ENCODE data around the gene IL21R. TPM values are rescaled to one million over a fixed set of nuclear protein-coding genes. Genes with fewer than 3 reads are reported as not detected.
A peak's percentile ranks its signal among the peaks of the same experiment; 100 is the strongest.

Gene IL21R
- total RNA-seq, 1 donor from 2014 or later = 1.6 TPM

DNA sequence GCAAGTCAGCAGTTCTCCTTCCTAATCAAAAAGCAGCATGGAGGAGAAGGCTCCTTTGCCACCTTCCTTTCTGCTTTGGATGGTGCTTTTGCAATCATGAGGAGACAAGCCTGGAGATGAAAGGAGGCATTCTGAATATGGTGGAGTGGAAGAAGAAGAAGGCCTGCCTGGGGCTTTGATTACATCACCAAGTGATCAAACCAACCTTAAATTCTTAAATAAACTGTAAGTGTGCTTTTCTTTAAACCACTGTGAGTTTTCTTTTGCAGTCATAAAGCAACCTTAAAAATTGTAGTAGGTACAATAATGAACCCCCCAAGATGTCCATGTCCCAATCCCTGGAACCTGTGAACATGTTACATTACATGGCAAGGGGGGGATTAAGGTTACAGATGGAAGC, 31.7 kb upstream of the IL21R start:
- no peak for DNase-seq (ENCODE audit: low read depth)
- H3K36me3 ChIP-seq (ENCODE audit: control insufficient read depth, insufficient read depth, low read length) = no peaks in the 10 kb centered on the region

DNA sequence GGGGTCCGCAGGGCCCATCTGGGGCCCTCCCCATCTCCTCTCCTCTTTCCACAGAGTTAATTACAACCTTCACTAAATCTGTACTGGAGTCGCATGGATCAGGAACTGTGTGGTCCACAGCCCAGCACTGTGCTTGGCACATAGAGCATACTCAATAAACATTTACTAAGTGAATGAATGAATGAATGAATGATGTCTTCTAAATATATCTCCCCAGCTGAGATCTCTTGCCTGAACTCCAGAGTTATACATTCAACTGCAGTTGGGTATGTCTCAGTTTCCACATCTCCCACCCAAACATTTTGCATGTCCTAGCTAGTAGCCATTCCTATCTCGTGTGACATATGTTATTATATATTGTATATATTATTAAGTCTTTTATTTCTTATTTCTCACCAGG, 28.7 kb upstream of the IL21R start:
- Histone ChIP-seq H3K27me3 (ENCODE audit: control insufficient read depth, insufficient read depth, low read length) (no peaks in the 10 kb centered on the region), H3K4me3 (ENCODE audit: low read depth, low read length) (no peak overlapping the region), H3K36me3 (ENCODE audit: control insufficient read depth, insufficient read depth, low read length) (no peaks in the 10 kb centered on the region)
- no peak for DNase-seq (ENCODE audit: low read depth)
- TF ChIP-seq, protein P1, sequence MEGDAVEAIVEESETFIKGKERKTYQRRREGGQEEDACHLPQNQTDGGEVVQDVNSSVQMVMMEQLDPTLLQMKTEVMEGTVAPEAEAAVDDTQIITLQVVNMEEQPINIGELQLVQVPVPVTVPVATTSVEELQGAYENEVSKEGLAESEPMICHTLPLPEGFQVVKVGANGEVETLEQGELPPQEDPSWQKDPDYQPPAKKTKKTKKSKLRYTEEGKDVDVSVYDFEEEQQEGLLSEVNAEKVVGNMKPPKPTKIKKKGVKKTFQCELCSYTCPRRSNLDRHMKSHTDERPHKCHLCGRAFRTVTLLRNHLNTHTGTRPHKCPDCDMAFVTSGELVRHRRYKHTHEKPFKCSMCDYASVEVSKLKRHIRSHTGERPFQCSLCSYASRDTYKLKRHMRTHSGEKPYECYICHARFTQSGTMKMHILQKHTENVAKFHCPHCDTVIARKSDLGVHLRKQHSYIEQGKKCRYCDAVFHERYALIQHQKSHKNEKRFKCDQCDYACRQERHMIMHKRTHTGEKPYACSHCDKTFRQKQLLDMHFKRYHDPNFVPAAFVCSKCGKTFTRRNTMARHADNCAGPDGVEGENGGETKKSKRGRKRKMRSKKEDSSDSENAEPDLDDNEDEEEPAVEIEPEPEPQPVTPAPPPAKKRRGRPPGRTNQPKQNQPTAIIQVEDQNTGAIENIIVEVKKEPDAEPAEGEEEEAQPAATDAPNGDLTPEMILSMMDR (IDR thresholded peaks at IDR 0.05; ENCODE audit: insufficient read depth, low read length, poor library complexity, severe bottlenecking) = no peak

More for the DNA sequence above, 31.7 kb upstream of the IL21R start:
- Histone ChIP-seq H3K27me3 (ENCODE audit: control insufficient read depth, insufficient read depth, low read length) (no peaks in the 10 kb centered on the region), H3K4me3 (ENCODE audit: low read depth, low read length) (no peak overlapping the region)
- TF ChIP-seq, protein P1 (IDR thresholded peaks at IDR 0.05; ENCODE audit: insufficient read depth, low read length, poor library complexity, severe bottlenecking) = no peak

DNA sequence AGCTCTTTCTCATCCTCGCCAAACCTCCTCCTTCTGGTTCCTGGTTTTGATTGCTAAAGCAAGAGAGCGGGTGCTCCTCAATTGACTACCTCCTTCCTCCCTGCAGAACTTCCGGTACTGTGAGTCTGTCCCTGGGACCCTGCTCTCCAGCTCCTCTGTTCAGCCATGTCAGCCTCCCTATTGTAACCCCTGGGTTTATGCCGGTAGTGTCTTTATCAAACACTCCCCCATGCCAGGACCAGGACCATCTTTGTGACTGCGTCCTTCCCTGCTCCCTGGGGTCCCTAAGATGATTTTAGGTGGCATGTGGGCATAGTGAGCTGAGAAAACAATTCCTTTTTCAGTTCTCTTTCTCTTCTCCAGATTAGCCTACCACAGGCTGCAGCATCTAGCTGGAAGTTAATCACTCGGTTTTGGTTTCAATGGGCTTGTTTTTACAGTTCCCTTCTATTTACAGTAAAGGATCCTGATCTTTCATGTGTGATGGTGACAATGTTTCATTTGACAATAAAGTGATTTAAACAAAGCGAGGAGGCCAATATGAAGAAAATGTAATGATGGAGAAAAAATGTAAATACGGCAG, 27.7 kb upstream of the IL21R start:
- Histone ChIP-seq H3K4me3 (ENCODE audit: low read depth, low read length) (no peak overlapping the region), H3K36me3 (ENCODE audit: control insufficient read depth, insufficient read depth, low read length) (no peaks in the 10 kb centered on the region), H3K27me3 (ENCODE audit: control insufficient read depth, insufficient read depth, low read length) (no peaks in the 10 kb centered on the region)
- no peak for DNase-seq (ENCODE audit: low read depth)
- TF ChIP-seq, protein P1 (IDR thresholded peaks at IDR 0.05; ENCODE audit: insufficient read depth, low read length, poor library complexity, severe bottlenecking) = no peak

DNA sequence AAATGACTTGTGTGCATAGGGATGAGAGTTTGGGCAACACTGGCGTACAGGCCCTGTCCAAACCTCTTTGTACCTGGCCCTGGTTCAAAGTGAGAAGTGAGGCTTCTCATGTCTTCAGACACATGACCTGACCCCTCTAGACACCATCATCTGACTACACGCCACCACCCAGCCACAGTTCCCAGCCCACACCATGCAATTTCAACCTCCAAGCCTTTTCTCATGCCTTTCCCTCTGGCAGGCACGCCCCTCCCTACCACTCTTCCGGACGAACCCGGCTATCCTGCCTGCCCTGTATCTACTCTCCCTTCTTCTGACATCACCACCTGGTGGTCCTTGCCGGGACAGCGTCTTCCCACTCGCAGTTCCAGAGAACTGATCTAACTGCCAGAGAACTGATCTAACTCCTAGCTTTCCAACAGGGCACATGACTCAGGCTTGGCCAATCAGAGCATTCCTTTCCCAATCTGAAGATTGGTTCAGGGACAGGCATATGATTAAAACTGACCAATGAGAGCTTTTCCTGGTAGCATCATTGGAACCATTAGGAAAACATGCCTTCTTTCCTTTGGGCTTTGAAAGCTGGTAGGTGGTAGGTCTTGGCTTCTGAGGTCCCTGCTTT, 27.1 kb upstream of the IL21R start:
- no peak overlapping the region for H3K4me3 ChIP-seq (ENCODE audit: low read depth, low read length)
- no peaks in the 10 kb centered on the region for H3K27me3 ChIP-seq (ENCODE audit: control insufficient read depth, insufficient read depth, low read length)
- TF ChIP-seq, protein P1 (IDR thresholded peaks at IDR 0.05; ENCODE audit: insufficient read depth, low read length, poor library complexity, severe bottlenecking) = peak; percentile 58
- H3K36me3 ChIP-seq (ENCODE audit: control insufficient read depth, insufficient read depth, low read length) = no peaks in the 10 kb centered on the region
- peak; percentile 34 for DNase-seq (ENCODE audit: low read depth)

DNA sequence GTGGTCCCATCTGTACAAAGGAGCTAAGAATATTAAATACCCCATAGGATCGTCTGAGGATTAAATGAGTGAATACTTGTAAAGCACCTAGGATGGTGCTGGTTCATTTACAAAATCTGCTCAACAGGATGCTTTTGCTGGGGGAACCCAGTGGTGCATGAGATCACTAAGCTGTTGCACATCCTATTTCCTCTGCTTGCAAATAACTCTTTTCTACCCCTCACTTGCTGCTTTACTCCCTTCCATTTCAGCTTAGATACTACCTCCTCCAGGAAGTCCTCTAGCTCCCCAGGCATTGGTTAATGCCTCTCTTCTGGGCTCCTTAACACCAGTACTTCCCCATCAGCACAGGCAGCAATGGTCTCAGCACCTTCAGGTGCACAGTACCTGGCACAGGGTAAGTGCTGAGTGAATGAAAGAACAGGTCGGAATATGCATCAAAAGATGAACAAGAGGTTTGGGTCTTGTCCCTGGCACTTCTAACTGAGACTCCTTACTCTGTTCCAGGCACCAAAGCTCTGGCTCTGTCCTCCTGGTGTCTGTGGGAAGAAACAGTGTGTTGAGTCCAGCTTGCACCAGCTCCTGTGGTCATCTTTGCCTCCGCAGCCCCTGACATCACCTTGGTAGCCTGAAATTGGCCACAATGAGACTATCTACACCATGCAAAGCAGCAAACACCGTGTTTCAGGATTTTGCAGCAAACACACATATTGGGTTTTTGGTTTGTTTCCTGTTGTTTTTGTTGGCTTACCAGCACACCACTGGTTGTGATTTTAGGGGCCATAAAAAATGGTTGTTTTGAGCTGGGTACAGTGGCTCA, 24.1 kb upstream of the IL21R start:
- Histone ChIP-seq H3K27me3 (ENCODE audit: control insufficient read depth, insufficient read depth, low read length) (no peaks in the 10 kb centered on the region), H3K36me3 (ENCODE audit: control insufficient read depth, insufficient read depth, low read length) (no peaks in the 10 kb centered on the region), H3K4me3 (ENCODE audit: low read depth, low read length) (no peak overlapping the region)
- TF ChIP-seq, protein P1 (IDR thresholded peaks at IDR 0.05; ENCODE audit: insufficient read depth, low read length, poor library complexity, severe bottlenecking) = no peak
- no peak for DNase-seq (ENCODE audit: low read depth)

Measured in kidney epithelial cell (primary cell).